GM12892 (cell line): ENCODE measurements around the gene CNTN5.

Source experiments
- POLR2A ChIP-seq: IDR thresholded peaks from 2 replicates; pipeline ENCODE4 v1.6.1; 2011; ENCODE audit warnings: low read depth, low read length, control low read depth
- POLR2AphosphoS5 ChIP-seq: IDR thresholded peaks from 2 replicates; pipeline ENCODE4 v1.6.1; 2011; ENCODE audit warnings: low read depth, low read length, control low read depth
- TAF1 ChIP-seq: IDR thresholded peaks from 2 replicates; pipeline ENCODE4 v1.6.1; 2011; ENCODE audit warnings: low read depth, mild to moderate bottlenecking, control low read depth, low read length, borderline replicate concordance

DNA sequence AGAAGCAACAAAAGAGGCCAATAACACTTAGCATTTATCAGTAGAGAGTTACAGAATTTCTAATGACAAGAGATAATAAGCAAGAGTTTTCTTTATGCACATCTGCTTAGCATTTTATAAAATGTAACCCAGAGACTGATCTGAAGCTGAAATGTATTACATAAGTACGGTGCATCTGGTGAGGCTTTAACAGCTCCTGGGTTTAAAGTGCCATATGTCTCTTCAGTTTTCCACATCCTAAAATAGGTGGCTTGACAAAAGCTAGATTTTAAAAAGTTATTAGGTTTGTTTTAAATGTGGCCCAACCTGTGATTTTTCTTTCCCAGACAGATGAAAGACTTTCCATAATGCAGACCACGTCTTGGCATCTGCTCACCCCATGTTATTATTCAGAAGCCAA is 1045.7 kb downstream of the CNTN5 start:
- TF ChIP-seq POLR2A (no peak), TAF1 (no peak), POLR2AphosphoS5 (no peak)
